Endothelial cell of umbilical vein (primary cell): ENCODE data around the gene PTPRO.

Experiments used
- CTCF ChIP-seq, 2 donors: IDR thresholded peaks; 1 replicate in 1 of 2; 2 replicates in 1 of 2; pipeline ENCODE4 v1.5.1; 2011; ENCODE audit warnings: low read length in 2 of 2, mild to moderate bottlenecking in 2 of 2, moderate library complexity in 2 of 2, control low read depth in 1 of 2, inconsistent platforms in 1 of 2, low read depth in 1 of 2; ENCODE audit not compliant: insufficient read depth in 1 of 2; ENCODE audit errors: extremely low read depth in 1 of 2
- EZH2 ChIP-seq: IDR thresholded peaks from 2 replicates; pipeline ENCODE4 v1.6.1; 2012; ENCODE audit warnings: borderline replicate concordance, low read depth, mild to moderate bottlenecking, moderate library complexity, low read length, inconsistent platforms; ENCODE audit not compliant: severe bottlenecking
- JUN ChIP-seq: IDR thresholded peaks from 2 replicates; pipeline ENCODE4 v1.6.1; 2011; ENCODE audit warnings: borderline replicate concordance, low read depth; ENCODE audit not compliant: insufficient read length, insufficient read depth
- POLR2A ChIP-seq: IDR thresholded peaks from 2 replicates; pipeline ENCODE4 v1.6.1; 2012; ENCODE audit warnings: low read depth, mild to moderate bottlenecking, control low read depth, low read length
- POLR2AphosphoS5 ChIP-seq: IDR thresholded peaks from 2 replicates; pipeline ENCODE4 v1.6.1; 2012; ENCODE audit warnings: low read depth, mild to moderate bottlenecking, control low read depth, low read length, moderate library complexity; ENCODE audit not compliant: insufficient read depth

GRCh38 chr12:15453613-15454012 is 131.3 kb downstream of the PTPRO start:
- TF ChIP-seq POLR2AphosphoS5, result no peak
- TF ChIP-seq CTCF (IDR thresholded peaks at IDR 0.05; ENCODE audit: extremely low read depth in 1 of 2, insufficient read depth in 1 of 2, low read depth in 1 of 2, low read length in 2 of 2), result no peak
- no peak for TF ChIP-seq POLR2A
- TF ChIP-seq EZH2, result no peak
- no peak for TF ChIP-seq JUN
